GM12878 (cell line): ENCODE data around the gene ICE2.

ENCODE experiments used
- CEBPZ ChIP-seq: fragments of 150-350 bp; IDR thresholded peaks from 2 replicates; pipeline ENCODE4 v1.6.1; 2016; ENCODE audit warnings: low read depth, low read length
- FOXK2 ChIP-seq: fragments of 450-650 bp; IDR thresholded peaks from 2 replicates; pipeline ENCODE4 v1.6.1; 2017; ENCODE audit warnings: mild to moderate bottlenecking, moderate library complexity
- MXI1 ChIP-seq: fragments of 150-350 bp; IDR thresholded peaks from 2 replicates; pipeline ENCODE4 v1.6.1; 2011; ENCODE audit warnings: low read depth, mild to moderate bottlenecking, inconsistent platforms, low read length, improper control_type of control experiment
- PAX8 ChIP-seq: fragments of 450-650 bp; IDR thresholded peaks from 2 replicates; pipeline ENCODE4 v1.6.1; 2017; ENCODE audit warnings: mild to moderate bottlenecking, moderate library complexity
- PML ChIP-seq: IDR thresholded peaks from 2 replicates; pipeline ENCODE4 v1.6.1; 2012; ENCODE audit warnings: low read length, inconsistent platforms
- POLR2A ChIP-seq: IDR thresholded peaks from 2 replicates; pipeline ENCODE4 v1.6.1; 2011; ENCODE audit warnings: low read depth, mild to moderate bottlenecking, low read length
- RFX5 ChIP-seq: IDR thresholded peaks from 2 replicates; pipeline ENCODE4 v1.6.1; 2011; ENCODE audit warnings: low read depth, low read length, improper control_type of control experiment
- SRF ChIP-seq, 2 experiments: IDR thresholded peaks; 2 replicates each; pipeline ENCODE4 v1.6.1; 2011; ENCODE audit warnings: low read depth in 2 of 2, low read length in 2 of 2, mild to moderate bottlenecking in 1 of 2, moderate library complexity in 1 of 2
- ZNF274 ChIP-seq: IDR thresholded peaks from one replicate; pipeline ENCODE4 v1.8.0; 2011; ENCODE audit not compliant: insufficient read length, insufficient read depth
- TF ChIP-seq, protein P1 (sequence below): IDR thresholded peaks from 2 replicates; pipeline ENCODE4 v1.6.1; 2011; ENCODE audit warnings: low read depth, mild to moderate bottlenecking, low read length, moderate library complexity, borderline replicate concordance; ENCODE audit errors: extremely low read depth

- TF ChIP-seq PML = no peak
- no peak for TF ChIP-seq POLR2A
- no peak for TF ChIP-seq MXI1
- TF ChIP-seq SRF (IDR thresholded peaks at IDR 0.05; ENCODE audit: low read depth in 2 of 2, low read length in 2 of 2) = no peak
- TF ChIP-seq RFX5 = no peak
- TF ChIP-seq, protein P1, sequence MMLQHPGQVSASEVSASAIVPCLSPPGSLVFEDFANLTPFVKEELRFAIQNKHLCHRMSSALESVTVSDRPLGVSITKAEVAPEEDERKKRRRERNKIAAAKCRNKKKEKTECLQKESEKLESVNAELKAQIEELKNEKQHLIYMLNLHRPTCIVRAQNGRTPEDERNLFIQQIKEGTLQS = no peak
- TF ChIP-seq FOXK2 = no peak
- no peak for TF ChIP-seq PAX8
- TF ChIP-seq ZNF274 = no peak
- no peak for TF ChIP-seq CEBPZ
Measured at GRCh38 chr15:60486742-60487141, 7.8 kb upstream of the ICE2 start.
